Measurements from ENCODE around the gene ADGRL2.

GRCh38 chr1:81756872-81757271, 43.9 kb upstream of the ADGRL2 start:
- no peak for TF ChIP-seq EZH2 (IDR thresholded peaks at IDR 0.05; ENCODE audit: borderline replicate concordance)
- no peak for TF ChIP-seq CTCF (IDR thresholded peaks at IDR 0.05; ENCODE audit: poor library complexity)
